ENCODE data around the gene CAPN5. TPM values are rescaled to one million over a fixed set of nuclear protein-coding genes. Genes with fewer than 3 reads are reported as not detected.

CAPN5 gene
- total RNA-seq, 1 donor from 2014 or later, result 8.6 TPM

- FAIRE-seq (no peak), DNase-seq (ENCODE audit: low spot score in 2 of 2) (no peak)
Observed at GRCh38 chr11:77144857-77145428, 78.2 kb downstream of the CAPN5 start.

GRCh38 chr11:77146261-77147035 lies 79.7 kb downstream of the CAPN5 start:
- no peak for DNase-seq (ENCODE audit: low spot score in 2 of 2)
- no peak for FAIRE-seq

GRCh38 chr11:77147036-77147315 lies 80.2 kb downstream of the CAPN5 start:
- no peak for DNase-seq (ENCODE audit: low spot score in 2 of 2)
- FAIRE-seq, result no peak

- no peak for FAIRE-seq
- DNase-seq (ENCODE audit: low spot score in 2 of 2), result no peak
Observed at GRCh38 chr11:77147668-77148321, 81.0 kb downstream of the CAPN5 start.

GRCh38 chr11:77148963-77149715 lies 82.4 kb downstream of the CAPN5 start:
- DNase-seq (ENCODE audit: low spot score in 2 of 2) (no peak), FAIRE-seq (no peak)

- FAIRE-seq (no peak), DNase-seq (ENCODE audit: low spot score in 2 of 2) (no peak)
Observed at GRCh38 chr11:77149716-77150392, 83.1 kb downstream of the CAPN5 start.

- FAIRE-seq, result no peak
- no peak for DNase-seq (ENCODE audit: low spot score in 2 of 2)
Observed at GRCh38 chr11:77150836-77151235, 84.1 kb downstream of the CAPN5 start.

- DNase-seq (ENCODE audit: low spot score in 2 of 2), result no peak
- FAIRE-seq, result no peak
Observed at GRCh38 chr11:77151804-77152509, 85.2 kb downstream of the CAPN5 start.

- DNase-seq (ENCODE audit: low spot score in 2 of 2) (no peak), FAIRE-seq (no peak)
Observed at GRCh38 chr11:77152846-77153245, 86.1 kb downstream of the CAPN5 start.

- no peak for DNase-seq (ENCODE audit: low spot score in 2 of 2)
- FAIRE-seq, result no peak
Observed at GRCh38 chr11:77153276-77154185, 86.8 kb downstream of the CAPN5 start.

- peak; percentile 69 to 84 for DNase-seq (ENCODE audit: low spot score in 2 of 2)
- FAIRE-seq, result no peak
Observed at GRCh38 chr11:77154381-77155081, 87.8 kb downstream of the CAPN5 start.

GRCh38 chr11:77155082-77155475 lies 88.3 kb downstream of the CAPN5 start:
- no peak for DNase-seq (ENCODE audit: low spot score in 2 of 2)
- FAIRE-seq, result no peak

GRCh38 chr11:77155556-77156130 lies 88.9 kb downstream of the CAPN5 start:
- FAIRE-seq, result no peak
- no peak for DNase-seq (ENCODE audit: low spot score in 2 of 2)

- DNase-seq (ENCODE audit: low spot score in 2 of 2) (no peak), FAIRE-seq (no peak)
Observed at GRCh38 chr11:77156396-77157195, 89.8 kb downstream of the CAPN5 start.

- no peak for FAIRE-seq
- DNase-seq (ENCODE audit: low spot score in 2 of 2), result no peak
Observed at GRCh38 chr11:77158041-77158695, 91.4 kb downstream of the CAPN5 start.

- FAIRE-seq (no peak), DNase-seq (ENCODE audit: low spot score in 2 of 2) (no peak)
Observed at GRCh38 chr11:77159219-77159936, 92.6 kb downstream of the CAPN5 start.

All from frontal cortex (tissue), 4 donors.